PC-9 (cell line): ENCODE results near the gene OR9Q1.

ENCODE experiments used
- EZH2 ChIP-seq: fragments of 200-600 bp; sonication (generic); IDR thresholded peaks from 2 replicates; pipeline ENCODE4 v1.8.0; 2017; ENCODE audit warnings: antibody characterized with exemption, low read depth
- TF ChIP-seq, protein P1 (sequence below): fragments of 200-600 bp; sonication (generic); conservative IDR thresholded peaks from 2 replicates; pipeline ENCODE4 v1.6.1; 2017; ENCODE audit warnings: mixed run types, antibody characterized with exemption, mild to moderate bottlenecking, moderate library complexity

DNA sequence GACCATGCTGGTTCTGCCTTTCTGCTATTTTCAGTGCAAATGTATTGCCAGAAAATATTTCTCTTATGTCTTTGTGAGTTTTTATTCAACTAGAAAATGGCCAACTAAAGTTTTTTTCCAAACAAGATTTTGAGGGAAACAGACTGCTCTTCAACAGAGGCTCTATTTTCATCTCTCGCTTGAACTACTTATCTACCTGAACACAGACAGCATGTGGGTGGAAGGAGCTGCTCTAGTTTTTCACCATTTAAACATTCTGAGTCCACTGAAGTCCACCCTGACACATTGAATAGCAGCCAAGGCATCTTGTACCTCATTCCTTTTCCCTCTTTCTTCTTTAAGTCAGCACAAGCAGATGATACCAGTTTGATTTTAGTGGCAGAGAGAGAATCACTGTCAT is 111.5 kb downstream of the OR9Q1 start:
- TF ChIP-seq EZH2: no peak
- TF ChIP-seq, protein P1, sequence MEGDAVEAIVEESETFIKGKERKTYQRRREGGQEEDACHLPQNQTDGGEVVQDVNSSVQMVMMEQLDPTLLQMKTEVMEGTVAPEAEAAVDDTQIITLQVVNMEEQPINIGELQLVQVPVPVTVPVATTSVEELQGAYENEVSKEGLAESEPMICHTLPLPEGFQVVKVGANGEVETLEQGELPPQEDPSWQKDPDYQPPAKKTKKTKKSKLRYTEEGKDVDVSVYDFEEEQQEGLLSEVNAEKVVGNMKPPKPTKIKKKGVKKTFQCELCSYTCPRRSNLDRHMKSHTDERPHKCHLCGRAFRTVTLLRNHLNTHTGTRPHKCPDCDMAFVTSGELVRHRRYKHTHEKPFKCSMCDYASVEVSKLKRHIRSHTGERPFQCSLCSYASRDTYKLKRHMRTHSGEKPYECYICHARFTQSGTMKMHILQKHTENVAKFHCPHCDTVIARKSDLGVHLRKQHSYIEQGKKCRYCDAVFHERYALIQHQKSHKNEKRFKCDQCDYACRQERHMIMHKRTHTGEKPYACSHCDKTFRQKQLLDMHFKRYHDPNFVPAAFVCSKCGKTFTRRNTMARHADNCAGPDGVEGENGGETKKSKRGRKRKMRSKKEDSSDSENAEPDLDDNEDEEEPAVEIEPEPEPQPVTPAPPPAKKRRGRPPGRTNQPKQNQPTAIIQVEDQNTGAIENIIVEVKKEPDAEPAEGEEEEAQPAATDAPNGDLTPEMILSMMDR: no peak
